SK-N-MC (cell line): ENCODE measurements around the gene HNRNPC.

Experiments
- EZH2 ChIP-seq: fragments of 200-600 bp; sonication (generic); IDR thresholded peaks from one replicate; pipeline ENCODE4 v1.6.1; 2017; ENCODE audit warnings: antibody characterized with exemption
- POLR2AphosphoS5 ChIP-seq: IDR thresholded peaks from 2 replicates; pipeline ENCODE4 v1.6.1; 2012; ENCODE audit warnings: mild to moderate bottlenecking, low read depth, low read length, borderline replicate concordance

DNA sequence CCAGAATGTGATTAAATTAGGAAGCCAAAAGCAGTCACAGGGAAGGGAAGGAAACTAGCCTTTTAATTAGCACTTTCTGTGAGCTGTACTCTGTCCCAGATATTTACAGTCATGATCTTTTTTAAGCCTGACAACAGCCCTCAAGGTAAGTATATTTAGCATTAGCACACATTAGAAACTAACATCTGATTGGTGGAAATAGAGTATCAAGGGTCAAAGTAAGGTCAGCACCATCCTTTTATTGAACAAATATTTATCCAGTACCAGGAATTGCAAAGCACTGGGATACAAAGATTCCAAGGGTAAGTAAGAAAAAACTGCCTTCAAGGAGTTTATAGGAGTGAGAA lies 38.9 kb upstream of the HNRNPC start:
- no peak for TF ChIP-seq POLR2AphosphoS5
- TF ChIP-seq EZH2 = no peak
